ENCODE data around the gene CERS2. TPM values are rescaled to one million over a fixed set of nuclear protein-coding genes. Genes with fewer than 3 reads are reported as not detected.

CERS2 gene
- total and polyA plus RNA-seq, 2 of the 8 experiments (the other 6 are each of a cell fraction or from before 2014, with no cell fraction given), result 216 to 237 TPM

DNA sequence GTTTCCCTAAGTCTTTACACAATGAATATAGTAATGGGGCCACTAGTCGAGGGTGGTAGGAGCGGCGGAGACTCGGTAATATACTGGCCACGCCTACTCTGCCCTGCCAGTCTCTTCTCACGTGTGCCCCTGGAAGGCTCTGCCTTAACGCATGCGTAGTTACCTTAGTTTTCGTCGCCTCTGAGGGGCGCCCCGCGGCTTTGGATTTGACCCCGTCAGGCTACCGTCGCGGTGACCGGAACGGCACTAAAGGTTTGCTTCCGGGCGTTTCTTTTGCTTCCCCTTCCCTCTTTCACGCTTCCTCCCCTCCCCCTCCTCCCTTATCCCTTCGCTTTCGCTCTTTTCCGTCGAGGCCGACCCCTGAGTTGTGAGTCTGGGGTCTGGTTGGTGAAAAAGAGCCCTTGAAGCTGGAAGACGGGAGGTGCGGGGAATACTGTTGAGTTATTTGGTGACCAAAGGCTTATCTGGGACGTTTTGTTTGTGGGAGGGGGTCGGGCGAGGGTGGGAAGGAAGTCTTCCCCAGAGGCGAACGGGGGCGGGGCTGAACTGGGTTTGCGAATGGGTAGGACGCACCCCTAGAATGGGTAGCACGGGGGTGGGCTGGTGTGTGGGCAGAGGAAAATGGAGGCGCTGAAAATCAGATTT lies 48.4 kb downstream of the CERS2 start, which contains the start of gene SETDB1 (continued):
- TF ChIP-seq NRF1 (IDR thresholded peaks at IDR 0.05; ENCODE audit: low read depth, low read length) (peak; percentile 44), BCL11A (IDR thresholded peaks at IDR 0.05; ENCODE audit: low read depth in 2 of 2, low read length in 2 of 2) (peak in 1 of 2 experiments; percentile 18), SAP30 (IDR thresholded peaks at IDR 0.05; ENCODE audit: insufficient read depth, insufficient replicate concordance, low read length) (peak; percentile 34), HDAC2 (IDR thresholded peaks at IDR 0.05; ENCODE audit: borderline replicate concordance in 1 of 2, low read depth in 2 of 2, low read length in 2 of 2) (peak; percentile 60 to 84; a peak in 1 of 4 replicates), SP4 (IDR thresholded peaks at IDR 0.05; ENCODE audit: low read length) (0 out of 2 replicates have a peak, but pooled peaks have one; percentile 59), CBX5 (IDR thresholded peaks at IDR 0.05; ENCODE audit: low read depth, low read length) (no peak), RBBP5 (IDR thresholded peaks at IDR 0.05; ENCODE audit: borderline replicate concordance, low read depth, low read length) (peak; percentile 75; the same call in 1 of the 2 replicates), RAD21 (IDR thresholded peaks at IDR 0.05 in 1 of 2, conservative IDR thresholded peaks at IDR 0.05 in 1 of 2; ENCODE audit: low read depth in 2 of 2, low read length in 2 of 2) (no peak; a peak in 1 of 4 replicates), MAFK (IDR thresholded peaks at IDR 0.05; ENCODE audit: low read depth, low read length) (no peak), POLR2A (IDR thresholded peaks at IDR 0.05; ENCODE audit: control extremely low read depth in 1 of 2, low read depth in 2 of 2, low read length in 2 of 2) (peak in 1 of 2 experiments; percentile 82; a peak in 2 of 3 replicates), HDAC6 (IDR thresholded peaks at IDR 0.05; ENCODE audit: low read depth, low read length) (no peak), POLR2AphosphoS5 (IDR thresholded peaks at IDR 0.05; ENCODE audit: low read depth, low read length) (no peak), ASH2L (IDR thresholded peaks at IDR 0.05; ENCODE audit: low read length) (peak; percentile 97), BRCA1 (IDR thresholded peaks at IDR 0.05; ENCODE audit: low read depth, low read length) (no peak), SIN3A (conservative IDR thresholded peaks at IDR 0.05 in 1 of 2, IDR thresholded peaks at IDR 0.05 in 1 of 2; ENCODE audit: low read depth in 1 of 2, low read length in 2 of 2) (peak; percentile 87 to 93; a peak in 3 of 4 replicates), GTF2F1 (IDR thresholded peaks at IDR 0.05; ENCODE audit: borderline replicate concordance, low read depth, low read length) (peak; percentile 49; the same call in 1 of the 2 replicates), TEAD4 (IDR thresholded peaks at IDR 0.05; ENCODE audit: low read depth, low read length) (no peak), SUZ12 (IDR thresholded peaks at IDR 0.05; ENCODE audit: low read length) (no peak), SP1 (IDR thresholded peaks at IDR 0.05; ENCODE audit: low read depth, low read length) (0 out of 2 replicates have a peak, but pooled peaks have one; percentile 29), GABPA (IDR thresholded peaks at IDR 0.05; ENCODE audit: borderline replicate concordance, insufficient read depth, low read length) (peak; percentile 71; the same call in 1 of the 2 replicates), RFX5 (IDR thresholded peaks at IDR 0.05; ENCODE audit: borderline replicate concordance, low read depth, low read length) (no peak)
- TF ChIP-seq, protein P1, sequence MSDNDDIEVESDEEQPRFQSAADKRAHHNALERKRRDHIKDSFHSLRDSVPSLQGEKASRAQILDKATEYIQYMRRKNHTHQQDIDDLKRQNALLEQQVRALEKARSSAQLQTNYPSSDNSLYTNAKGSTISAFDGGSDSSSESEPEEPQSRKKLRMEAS (IDR thresholded peaks at IDR 0.05), result peak; percentile 56
- TF ChIP-seq, protein P2, sequence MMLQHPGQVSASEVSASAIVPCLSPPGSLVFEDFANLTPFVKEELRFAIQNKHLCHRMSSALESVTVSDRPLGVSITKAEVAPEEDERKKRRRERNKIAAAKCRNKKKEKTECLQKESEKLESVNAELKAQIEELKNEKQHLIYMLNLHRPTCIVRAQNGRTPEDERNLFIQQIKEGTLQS (IDR thresholded peaks at IDR 0.05; ENCODE audit: insufficient read depth, low read depth, low read length), result no peak

All from H1 (cell line).